PC-9 (cell line): ENCODE results near the gene EIF5AL1.
"Not testable (repeated sequence)": the region's sequence is repeated elsewhere in the genome, so short reads cannot be mapped to it uniquely, and the experiment has no call there.

Source experiments
- EZH2 ChIP-seq: fragments of 200-600 bp; sonication (generic); IDR thresholded peaks from 2 replicates; pipeline ENCODE4 v1.8.0; 2017; ENCODE audit warnings: antibody characterized with exemption, low read depth
- TF ChIP-seq, protein P1 (sequence below): fragments of 200-600 bp; sonication (generic); conservative IDR thresholded peaks from 2 replicates; pipeline ENCODE4 v1.6.1; 2017; ENCODE audit warnings: mixed run types, antibody characterized with exemption, mild to moderate bottlenecking, moderate library complexity

DNA sequence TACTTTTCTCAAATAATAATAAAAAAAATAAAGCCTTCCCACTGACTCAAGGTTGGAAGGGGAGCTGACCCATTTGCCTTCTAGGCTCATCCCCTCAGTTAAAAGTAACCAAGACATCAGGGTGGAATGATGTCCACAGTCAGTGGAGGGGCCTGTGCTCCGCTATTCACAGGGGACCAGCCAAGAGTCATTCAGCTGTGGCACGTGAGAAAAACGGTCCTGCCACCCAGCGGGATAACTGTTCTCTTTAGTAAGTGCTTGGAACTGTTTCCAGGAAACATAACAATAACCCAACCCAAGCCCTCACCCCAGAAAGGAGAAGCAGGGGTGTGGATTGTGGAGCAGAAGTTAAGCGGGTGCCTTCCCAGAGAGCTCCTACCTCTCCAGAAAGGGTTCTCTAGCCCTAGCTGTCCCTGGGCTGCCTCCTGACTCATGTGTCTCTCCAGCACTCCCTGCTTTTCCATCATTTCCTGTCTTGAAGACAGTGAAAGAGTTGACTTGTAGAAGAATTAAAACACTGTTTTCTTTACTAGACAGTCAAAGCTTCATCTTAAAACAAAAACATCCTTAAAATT, 2.3 kb upstream of the EIF5AL1 start:
- TF ChIP-seq, protein P1, sequence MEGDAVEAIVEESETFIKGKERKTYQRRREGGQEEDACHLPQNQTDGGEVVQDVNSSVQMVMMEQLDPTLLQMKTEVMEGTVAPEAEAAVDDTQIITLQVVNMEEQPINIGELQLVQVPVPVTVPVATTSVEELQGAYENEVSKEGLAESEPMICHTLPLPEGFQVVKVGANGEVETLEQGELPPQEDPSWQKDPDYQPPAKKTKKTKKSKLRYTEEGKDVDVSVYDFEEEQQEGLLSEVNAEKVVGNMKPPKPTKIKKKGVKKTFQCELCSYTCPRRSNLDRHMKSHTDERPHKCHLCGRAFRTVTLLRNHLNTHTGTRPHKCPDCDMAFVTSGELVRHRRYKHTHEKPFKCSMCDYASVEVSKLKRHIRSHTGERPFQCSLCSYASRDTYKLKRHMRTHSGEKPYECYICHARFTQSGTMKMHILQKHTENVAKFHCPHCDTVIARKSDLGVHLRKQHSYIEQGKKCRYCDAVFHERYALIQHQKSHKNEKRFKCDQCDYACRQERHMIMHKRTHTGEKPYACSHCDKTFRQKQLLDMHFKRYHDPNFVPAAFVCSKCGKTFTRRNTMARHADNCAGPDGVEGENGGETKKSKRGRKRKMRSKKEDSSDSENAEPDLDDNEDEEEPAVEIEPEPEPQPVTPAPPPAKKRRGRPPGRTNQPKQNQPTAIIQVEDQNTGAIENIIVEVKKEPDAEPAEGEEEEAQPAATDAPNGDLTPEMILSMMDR: not testable (repeated sequence)
- TF ChIP-seq EZH2: not testable (repeated sequence)
